HG02678 (cell line): ENCODE measurements around the gene DDIT4.
"Not testable (repeated sequence)": the region's sequence is repeated elsewhere in the genome, so short reads cannot be mapped to it uniquely, and the experiment has no call there.

Source experiments
- ATAC-seq: cut with Tn5 transposase; IDR thresholded peaks from one replicate; pipeline ENCODE4 v1.9.1; 2021; ENCODE audit warnings: mild to moderate bottlenecking, moderate library complexity; ENCODE audit not compliant: unreplicated experiment

DDIT4 gene

GRCh38 chr10:72265990-72266865 lies 7.5 kb upstream of the DDIT4 start:
- ATAC-seq = no peak

DNA sequence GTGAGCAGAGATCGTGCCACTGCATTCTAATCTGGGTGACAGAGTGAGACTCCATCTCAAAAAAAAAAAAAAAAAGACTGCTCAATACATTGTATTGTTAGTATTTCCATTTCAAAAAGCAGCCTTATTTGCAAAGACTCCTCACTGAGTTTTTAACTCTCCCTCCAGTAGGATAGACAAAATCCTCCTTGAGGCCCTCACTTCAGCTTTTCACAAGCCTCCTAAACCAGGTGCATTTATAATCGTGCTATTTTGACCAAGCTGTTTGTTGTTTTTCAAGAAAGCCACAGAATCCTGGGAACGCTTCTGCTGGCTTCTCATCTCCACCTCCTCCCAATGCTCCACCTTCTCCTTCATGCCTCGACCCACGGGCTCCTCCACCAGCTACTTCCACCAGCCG lies 6.3 kb upstream of the DDIT4 start:
- no peak for ATAC-seq

- no peak for ATAC-seq
These were observed 5.8 kb upstream of the DDIT4 start for GRCh38 chr10:72267819-72268399.

GRCh38 chr10:72268475-72269200 lies 5.1 kb upstream of the DDIT4 start:
- ATAC-seq = not testable (repeated sequence)

DNA sequence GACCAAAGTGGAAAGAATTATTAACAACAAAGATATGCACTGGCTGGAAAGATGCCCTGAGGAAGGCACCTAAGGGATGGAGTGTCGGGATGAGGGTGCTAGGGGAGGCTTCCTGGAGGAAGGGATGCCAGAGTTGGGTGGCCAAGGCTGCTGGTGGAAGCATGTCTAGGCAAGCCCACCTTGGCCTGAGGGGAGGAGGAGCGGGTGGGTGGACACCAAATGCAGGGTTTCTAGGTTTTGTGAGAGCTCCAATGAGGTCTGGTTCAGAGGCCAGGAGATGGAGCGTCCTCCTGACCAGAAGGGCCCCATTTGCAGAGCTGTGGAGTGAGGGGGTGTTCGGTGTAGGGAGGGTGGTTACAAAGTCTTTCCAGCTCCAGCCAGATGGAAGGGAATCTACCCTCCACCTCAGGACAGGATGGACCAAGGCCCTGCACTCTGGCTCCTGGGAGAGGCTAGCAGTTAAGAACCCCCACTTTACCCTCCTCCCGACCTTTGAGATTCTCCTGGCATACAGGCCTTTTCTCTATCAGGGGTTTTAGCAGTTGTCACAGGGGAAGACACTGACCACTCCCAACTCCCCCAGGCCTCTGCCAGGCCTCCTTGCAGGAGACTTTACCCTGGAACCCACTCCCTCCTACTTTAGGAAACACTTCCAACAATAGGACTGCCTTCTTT lies 3.0 kb upstream of the DDIT4 start:
- no peak for ATAC-seq

GRCh38 chr10:72272689-72273409 lies 875 bp upstream of the DDIT4 start:
- peak; percentile 21 for ATAC-seq

GRCh38 chr10:72274213-72274729 lies 547 bp downstream of the DDIT4 start:
- ATAC-seq = no peak

GRCh38 chr10:72274730-72275350 lies 1.1 kb downstream of the DDIT4 start:
- no peak for ATAC-seq

DNA sequence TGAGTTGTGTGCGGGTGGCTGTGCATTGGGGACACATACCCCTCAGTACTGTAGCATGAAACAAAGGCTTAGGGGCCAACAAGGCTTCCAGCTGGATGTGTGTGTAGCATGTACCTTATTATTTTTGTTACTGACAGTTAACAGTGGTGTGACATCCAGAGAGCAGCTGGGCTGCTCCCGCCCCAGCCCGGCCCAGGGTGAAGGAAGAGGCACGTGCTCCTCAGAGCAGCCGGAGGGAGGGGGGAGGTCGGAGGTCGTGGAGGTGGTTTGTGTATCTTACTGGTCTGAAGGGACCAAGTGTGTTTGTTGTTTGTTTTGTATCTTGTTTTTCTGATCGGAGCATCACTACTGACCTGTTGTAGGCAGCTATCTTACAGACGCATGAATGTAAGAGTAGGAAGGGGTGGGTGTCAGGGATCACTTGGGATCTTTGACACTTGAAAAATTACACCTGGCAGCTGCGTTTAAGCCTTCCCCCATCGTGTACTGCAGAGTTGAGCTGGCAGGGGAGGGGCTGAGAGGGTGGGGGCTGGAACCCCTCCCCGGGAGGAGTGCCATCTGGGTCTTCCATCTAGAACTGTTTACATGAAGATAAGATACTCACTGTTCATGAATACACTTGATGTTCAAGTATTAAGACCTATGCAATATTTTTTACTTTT lies 1.8 kb downstream of the DDIT4 start:
- ATAC-seq = no peak

- no peak for ATAC-seq
These were observed 2.3 kb downstream of the DDIT4 start for GRCh38 chr10:72276013-72276387.

- no peak for ATAC-seq
These were observed 3.0 kb downstream of the DDIT4 start for GRCh38 chr10:72276421-72277339.

DNA sequence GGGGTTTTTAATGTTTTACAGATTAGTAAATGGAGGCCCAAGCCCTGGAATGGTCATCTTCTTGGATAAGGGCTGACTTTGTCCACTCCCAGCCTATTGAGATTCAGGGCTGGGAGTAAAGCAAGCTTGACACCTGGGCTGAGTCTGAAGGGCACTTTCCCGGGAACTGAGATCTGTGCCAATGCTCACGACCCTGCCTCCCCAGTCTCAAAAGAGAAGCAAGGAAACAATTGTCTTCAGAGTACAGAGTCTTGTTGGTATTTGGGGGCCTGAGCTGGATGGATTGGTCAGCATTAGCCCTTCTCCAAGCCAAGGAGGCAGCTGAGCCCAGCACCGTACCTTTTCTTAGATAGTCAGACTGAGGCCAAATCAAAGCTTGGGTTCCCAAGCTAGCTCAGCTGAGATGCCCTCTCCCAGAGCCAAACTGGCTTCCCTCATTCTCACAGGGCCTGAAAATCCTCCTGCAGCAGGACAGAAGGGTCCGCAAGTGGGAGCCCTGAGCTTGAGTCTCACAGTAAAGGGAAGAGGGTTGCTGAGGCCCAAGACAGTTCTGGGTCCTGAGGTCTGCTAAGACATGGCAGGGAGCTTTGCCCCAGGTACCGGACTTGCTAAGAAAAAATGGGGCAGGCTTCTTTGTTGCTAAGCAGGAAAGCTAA lies 3.7 kb downstream of the DDIT4 start:
- ATAC-seq = no peak

DNA sequence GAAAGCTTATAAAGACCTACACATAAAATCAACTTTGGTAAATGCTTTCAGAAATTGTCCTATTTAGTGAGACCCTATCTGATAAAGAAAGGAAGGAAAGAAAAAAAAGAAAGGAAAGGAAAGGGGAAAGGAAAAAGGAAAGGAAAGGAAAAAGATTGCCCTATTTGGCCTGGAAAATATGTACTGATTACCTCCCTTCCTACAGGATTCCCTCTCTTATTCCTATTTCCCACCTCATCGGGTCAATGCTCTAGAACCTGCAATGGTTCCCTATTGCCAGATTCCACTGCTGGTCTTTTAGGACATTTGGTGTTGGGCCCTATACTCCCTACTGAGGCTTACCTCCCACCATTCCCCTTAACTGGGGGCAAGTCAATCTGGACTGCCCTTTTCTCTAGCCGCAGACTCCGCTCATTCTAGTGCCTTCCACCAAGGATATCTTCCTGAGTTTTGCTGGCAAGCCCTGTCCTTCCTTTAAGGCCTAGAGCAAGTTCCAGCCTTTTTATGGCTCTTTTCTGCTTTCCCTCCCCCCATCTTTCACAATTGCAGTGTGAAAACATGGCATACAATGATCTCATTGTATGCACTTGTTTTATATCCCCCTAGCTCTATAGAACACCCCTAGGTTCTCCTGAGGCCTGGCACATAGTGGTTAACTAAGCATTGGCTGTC lies 4.4 kb downstream of the DDIT4 start:
- no peak for ATAC-seq

DNA sequence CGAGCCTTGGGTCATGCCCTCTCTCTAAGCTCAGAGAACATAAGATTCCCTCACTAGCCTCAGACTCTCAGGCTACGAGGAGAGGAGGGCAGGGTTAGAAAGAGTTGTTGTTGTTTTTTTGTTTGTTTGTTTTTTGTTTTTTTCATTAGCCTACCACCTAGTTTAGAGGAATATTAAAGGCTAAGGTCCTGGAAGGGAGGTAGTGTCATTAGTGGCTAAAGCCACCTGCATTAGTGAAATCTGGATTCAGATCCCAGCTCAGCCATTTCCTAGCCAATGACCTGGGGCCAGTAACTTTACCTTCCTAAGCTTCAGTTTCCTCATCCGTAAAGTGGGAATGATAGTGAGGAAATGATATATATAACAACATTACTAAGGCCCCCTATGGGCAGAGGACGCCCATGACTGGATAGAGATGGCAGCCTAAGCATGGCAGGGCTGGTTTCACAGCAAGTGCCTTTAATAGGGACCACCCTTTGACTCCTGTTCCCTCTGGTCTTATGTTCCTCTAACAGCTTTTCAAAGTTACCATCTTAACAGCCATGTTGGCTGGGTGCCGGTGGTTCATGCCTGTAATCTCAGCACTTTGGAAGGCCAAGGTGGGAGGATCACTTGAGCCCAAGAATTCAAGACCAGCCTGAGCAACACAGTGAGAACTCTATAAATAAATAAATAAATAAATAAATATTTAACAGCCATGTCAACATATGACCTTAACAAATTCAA lies 5.1 kb downstream of the DDIT4 start:
- ATAC-seq = no peak

DNA sequence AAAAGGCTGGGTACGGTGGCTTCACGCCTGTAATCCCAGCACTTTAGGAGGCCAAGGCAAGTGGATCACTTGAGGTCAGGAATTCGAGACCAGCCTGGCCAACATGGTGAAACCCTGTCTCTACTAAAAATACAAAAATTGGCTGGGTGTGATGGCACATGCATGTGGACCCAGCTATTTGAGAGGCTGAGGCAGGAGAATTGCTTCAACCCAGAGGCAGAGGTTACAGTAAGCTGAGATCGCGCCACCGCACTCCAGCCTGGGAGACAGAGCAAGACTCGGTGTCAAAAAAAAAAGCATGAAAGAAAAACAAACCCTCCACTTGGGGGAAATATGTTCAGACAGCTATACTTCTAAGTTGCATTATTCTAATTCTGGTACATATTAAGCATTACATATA lies 5.9 kb downstream of the DDIT4 start:
- ATAC-seq = not testable (repeated sequence)

DNA sequence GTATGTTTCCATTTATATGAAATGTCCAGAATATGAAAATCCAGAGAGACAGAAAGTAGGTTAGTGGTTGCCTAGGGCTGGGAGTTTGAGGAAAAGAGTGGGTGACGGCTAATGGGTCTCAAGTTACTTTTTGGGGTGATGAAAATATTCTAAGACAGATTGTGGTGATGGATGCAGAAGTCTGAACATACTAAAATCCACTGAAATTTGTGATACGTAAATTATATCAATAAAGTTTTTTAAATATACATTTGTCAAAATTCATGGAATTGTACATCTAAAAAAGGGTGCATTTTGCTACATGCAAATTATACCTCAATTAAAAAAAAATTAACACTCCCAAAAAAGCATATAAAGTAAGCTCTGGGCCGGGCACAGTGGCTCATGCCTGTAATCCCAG lies 9.4 kb downstream of the DDIT4 start:
- ATAC-seq = no peak
